Upper lobe of left lung (tissue), 6 donors: ENCODE results near the gene UGT1A6. TPM values are rescaled to one million over a fixed set of nuclear protein-coding genes. Genes with fewer than 3 reads are reported as not detected.

ENCODE experiments used
- ATAC-seq, 2 donors: fragments of 200-7000 bp; cut with Tn5 transposase; one replicate each; pipeline ENCODE4 v1.9.1; 2022; ENCODE audit warnings: mild to moderate bottlenecking in 2 of 2, moderate library complexity in 2 of 2; ENCODE audit not compliant: low FRiP score in 2 of 2
- DNase-seq, 2 donors: peaks; one replicate each; pipeline ENCODE4 v3.0.0-alpha.2; 2019 to 2020
- H3K27ac ChIP-seq, 4 donors: fragments of 200-600 bp; sonication (generic); one replicate each; pipeline ENCODE4 v1.5.1; 2016 to 2019
- H3K27me3 ChIP-seq, 4 donors: fragments of 200-600 bp; sonication (generic); one replicate each; pipeline ENCODE4 v1.5.1; 2017 to 2019
- H3K36me3 ChIP-seq, 4 donors: fragments of 200-600 bp; sonication (generic); one replicate each; pipeline ENCODE4 v1.5.1; 2016 to 2019
- H3K4me1 ChIP-seq, 4 donors: fragments of 200-600 bp; sonication (generic); one replicate each; pipeline ENCODE4 v1.5.1; 2018 to 2019
- H3K4me3 ChIP-seq, 4 donors: fragments of 200-600 bp; sonication (generic); one replicate each; pipeline ENCODE4 v1.5.1; 2017 to 2019; ENCODE audit warnings: mild to moderate bottlenecking in 2 of 4, moderate library complexity in 1 of 4
- H3K9me3 ChIP-seq, 4 donors: fragments of 200-600 bp; sonication (generic); one replicate each; pipeline ENCODE4 v1.5.1; 2018 to 2019
- EP300 ChIP-seq, 4 donors: sonication (generic); formaldehyde crosslinking; IDR thresholded peaks; one replicate each; pipeline ENCODE4 v1.5.1; 2017; ENCODE audit warnings: antibody characterized with exemption in 4 of 4, control low read depth in 2 of 4
- POLR2A ChIP-seq, 4 donors: fragments of 450-650 bp; IDR thresholded peaks; one replicate each; pipeline ENCODE4 v1.5.1; 2016 to 2017; ENCODE audit warnings: antibody characterized with exemption in 4 of 4, mild to moderate bottlenecking in 2 of 4
- POLR2AphosphoS5 ChIP-seq, 2 donors: sonication (generic); formaldehyde crosslinking; IDR thresholded peaks; one replicate each; pipeline ENCODE4 v1.5.1; 2017; ENCODE audit warnings: antibody characterized with exemption in 2 of 2
- WGBS, 2 donors: methylation state at CpG; one replicate each; pipeline ENCODE4 v1.1.5; 2017 to 2018; 5-methylcytosine and 5-hydroxymethylcytosine counted together
- total RNA-seq, 6 donors: library from RNA; depleted of rRNA in 4 of 6; stranded (reverse); fragments of >200 nt in 4 of 6; gene quantifications; one replicate each; pipeline versions ENCODE4 v1.1.0 to v1.2.1, GENCODE V29; 2016 to 2021
- TF ChIP-seq, protein P1 (sequence below), 6 experiments: fragments of 450-650 bp in 4 of 6; fragments of 200-600 bp in 2 of 6; sonication (generic) in 2 of 6; IDR thresholded peaks; one replicate each; pipeline ENCODE4 v1.5.1; 2016 to 2019; ENCODE audit warnings: antibody characterized with exemption in 6 of 6
- donor health status: DM: no; HTN: no; CAD: no; lungs with moderate emphysema.
- donor health status: DM: no; HTN: yes; CAD: no; lungs with severe emphysema.

The UGT1A6 gene
- total RNA-seq, 6 donors from 2014 or later = 0.15 to 5.0 (median 0.33) TPM; not detected in 1

DNA sequence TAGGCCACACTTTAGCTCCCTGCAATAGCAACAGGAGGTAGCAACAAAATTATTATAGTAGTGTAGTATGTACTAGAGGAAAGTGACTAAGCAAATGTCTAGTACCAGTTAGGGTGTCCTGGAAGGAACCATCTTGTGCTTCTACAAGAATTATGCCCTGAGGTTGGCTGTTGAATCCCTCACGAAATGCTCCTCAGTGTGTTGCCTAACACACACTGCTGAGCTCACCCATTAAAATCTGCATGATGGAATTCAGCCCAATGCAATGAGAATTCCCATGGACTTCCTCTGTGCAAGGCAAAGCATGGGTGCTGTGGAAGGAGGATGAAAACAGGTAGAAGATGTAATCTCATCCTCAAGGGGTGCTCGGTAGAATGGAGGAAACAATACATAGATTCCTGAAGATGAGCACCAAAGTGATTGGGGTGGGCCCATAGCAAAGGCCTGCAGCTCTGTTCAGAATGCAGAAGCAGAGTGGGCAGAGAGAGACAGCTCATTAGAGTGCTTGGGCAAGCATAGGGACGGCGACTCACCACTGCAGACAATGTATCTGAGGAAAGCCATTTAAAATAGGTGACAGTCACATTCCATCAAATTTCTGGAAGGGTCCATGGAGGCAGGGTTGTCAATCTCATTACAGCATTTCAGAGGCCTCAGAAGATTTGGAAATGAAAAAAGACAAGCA lies 12.2 kb upstream of the UGT1A6 start:
- no peak for DNase-seq
- Histone ChIP-seq H3K4me3 (no peak overlapping the region), H3K4me1 (no peaks in the 10 kb centered on the region), H3K9me3 (no peaks in the 10 kb centered on the region), H3K36me3 (no peaks in the 10 kb centered on the region), H3K27me3 (no peaks in the 10 kb centered on the region), H3K27ac (no peak overlapping the region)
- no peak for ATAC-seq
- WGBS, 2 donors = 82 to 93% methylated on average over 4 of the region's 4 CpGs
- no peak for TF ChIP-seq POLR2A (IDR thresholded peaks at IDR 0.05)
- TF ChIP-seq EP300 (IDR thresholded peaks at IDR 0.05) = no peak
- TF ChIP-seq, protein P1, sequence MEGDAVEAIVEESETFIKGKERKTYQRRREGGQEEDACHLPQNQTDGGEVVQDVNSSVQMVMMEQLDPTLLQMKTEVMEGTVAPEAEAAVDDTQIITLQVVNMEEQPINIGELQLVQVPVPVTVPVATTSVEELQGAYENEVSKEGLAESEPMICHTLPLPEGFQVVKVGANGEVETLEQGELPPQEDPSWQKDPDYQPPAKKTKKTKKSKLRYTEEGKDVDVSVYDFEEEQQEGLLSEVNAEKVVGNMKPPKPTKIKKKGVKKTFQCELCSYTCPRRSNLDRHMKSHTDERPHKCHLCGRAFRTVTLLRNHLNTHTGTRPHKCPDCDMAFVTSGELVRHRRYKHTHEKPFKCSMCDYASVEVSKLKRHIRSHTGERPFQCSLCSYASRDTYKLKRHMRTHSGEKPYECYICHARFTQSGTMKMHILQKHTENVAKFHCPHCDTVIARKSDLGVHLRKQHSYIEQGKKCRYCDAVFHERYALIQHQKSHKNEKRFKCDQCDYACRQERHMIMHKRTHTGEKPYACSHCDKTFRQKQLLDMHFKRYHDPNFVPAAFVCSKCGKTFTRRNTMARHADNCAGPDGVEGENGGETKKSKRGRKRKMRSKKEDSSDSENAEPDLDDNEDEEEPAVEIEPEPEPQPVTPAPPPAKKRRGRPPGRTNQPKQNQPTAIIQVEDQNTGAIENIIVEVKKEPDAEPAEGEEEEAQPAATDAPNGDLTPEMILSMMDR (IDR thresholded peaks at IDR 0.05) = no peak
- TF ChIP-seq POLR2AphosphoS5 (IDR thresholded peaks at IDR 0.05) = no peak

DNA sequence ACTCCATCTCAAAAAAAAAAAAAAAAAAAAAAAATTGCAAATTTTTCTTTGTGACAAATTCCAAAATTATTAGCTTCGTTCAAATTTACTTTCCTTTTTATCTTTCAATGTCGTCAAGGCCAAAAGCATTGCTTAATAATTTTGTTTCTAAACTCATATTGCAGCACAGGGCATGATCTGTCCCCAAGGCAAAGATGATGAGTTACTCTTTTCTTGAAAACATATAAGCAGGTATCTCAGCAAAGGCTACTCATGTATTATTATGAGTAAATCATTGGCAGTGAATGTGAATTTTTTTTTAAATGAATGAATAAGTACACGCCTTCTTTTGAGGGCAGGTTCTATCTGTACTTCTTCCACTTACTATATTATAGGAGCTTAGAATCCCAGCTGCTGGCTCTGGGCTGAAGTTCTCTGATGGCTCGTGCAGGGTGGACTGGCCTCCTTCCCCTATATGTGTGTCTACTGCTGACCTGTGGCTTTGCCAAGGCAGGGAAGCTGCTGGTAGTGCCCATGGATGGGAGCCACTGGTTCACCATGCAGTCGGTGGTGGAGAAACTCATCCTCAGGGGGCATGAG lies 11.1 kb upstream of the UGT1A6 start, which contains the start of gene UGT1A7:
UGT1A7 (plus strand) TSS at position 381 of the 579 bp plus-strand sequence; CDS start at position 418, 37 bp downstream.
- WGBS, 2 donors = 74 to 88% methylated on average over 4 to 5 of the region's 5 CpGs

DNA sequence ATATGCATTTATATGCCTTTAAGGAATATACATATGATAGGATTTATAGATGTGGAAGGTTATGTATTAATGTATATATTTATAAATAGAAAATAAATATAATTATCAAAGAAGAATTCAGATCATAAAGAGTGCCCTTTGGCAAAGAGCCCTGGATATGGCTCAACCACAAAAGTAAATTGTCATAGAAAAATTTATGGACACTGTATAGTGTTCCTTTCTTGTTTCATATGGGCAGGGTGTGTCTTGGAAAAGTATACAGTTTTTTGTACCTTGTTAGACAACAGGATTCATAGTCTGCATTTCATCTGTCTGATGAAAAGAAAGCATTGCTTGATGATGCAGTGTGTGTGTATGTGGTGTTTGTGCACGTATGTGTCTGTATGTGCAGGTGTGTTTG lies 8.1 kb upstream of the UGT1A6 start:
- DNase-seq (no peak), ATAC-seq (no peak)
- no peak overlapping the region for H3K4me3 ChIP-seq
- no peaks in the 10 kb centered on the region for H3K27me3 ChIP-seq
- no peaks in the 10 kb centered on the region for H3K4me1 ChIP-seq
- H3K36me3 ChIP-seq = no peaks in the 10 kb centered on the region
- no peaks in the 10 kb centered on the region for H3K9me3 ChIP-seq
- TF ChIP-seq POLR2A (IDR thresholded peaks at IDR 0.05) = no peak
- no peak for TF ChIP-seq EP300 (IDR thresholded peaks at IDR 0.05)
- TF ChIP-seq, protein P1 (IDR thresholded peaks at IDR 0.05) = no peak
- no peak for TF ChIP-seq POLR2AphosphoS5 (IDR thresholded peaks at IDR 0.05)
- no peak overlapping the region for H3K27ac ChIP-seq
- WGBS, 2 donors = 75 to 78% methylated on average over 1 of the region's 1 CpG

More for the DNA sequence above, 11.1 kb upstream of the UGT1A6 start, which contains the start of gene UGT1A7:
- H3K9me3 ChIP-seq = no peaks in the 10 kb centered on the region
- no peak for ATAC-seq
- TF ChIP-seq POLR2A (IDR thresholded peaks at IDR 0.05) = no peak
- TF ChIP-seq EP300 (IDR thresholded peaks at IDR 0.05) = no peak
- no peak for TF ChIP-seq POLR2AphosphoS5 (IDR thresholded peaks at IDR 0.05)
- TF ChIP-seq, protein P1 (IDR thresholded peaks at IDR 0.05) = no peak
- no peaks in the 10 kb centered on the region for H3K36me3 ChIP-seq
- no peaks in the 10 kb centered on the region for H3K27me3 ChIP-seq
- no peak within 1 kb of the TSS for H3K4me3 ChIP-seq
- no peak for DNase-seq
- no peak within 1 kb of the TSS for H3K27ac ChIP-seq
- no peaks in the 10 kb centered on the region for H3K4me1 ChIP-seq

DNA sequence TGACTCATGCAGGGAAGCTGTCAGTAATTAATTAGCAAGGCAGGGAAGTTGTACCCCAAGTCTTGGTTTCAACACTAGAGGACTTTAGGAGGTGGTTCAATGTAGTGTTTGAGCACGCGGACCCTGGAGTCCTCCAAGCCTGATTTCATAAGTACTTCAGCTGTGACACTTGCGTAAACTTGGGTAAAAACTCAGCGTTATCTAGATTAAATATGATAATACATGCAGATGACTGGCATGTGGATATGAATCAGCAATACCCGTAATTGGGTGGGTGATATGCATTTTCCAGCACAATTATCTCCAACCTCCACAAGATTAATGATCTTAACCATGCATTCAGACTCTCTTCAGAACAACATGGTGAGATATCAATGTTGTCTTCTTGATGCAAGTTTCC lies 5.8 kb upstream of the UGT1A6 start:
- no peak for TF ChIP-seq POLR2AphosphoS5 (IDR thresholded peaks at IDR 0.05)
- TF ChIP-seq, protein P1 (IDR thresholded peaks at IDR 0.05) = no peak
- TF ChIP-seq EP300 (IDR thresholded peaks at IDR 0.05) = no peak
- no peak for TF ChIP-seq POLR2A (IDR thresholded peaks at IDR 0.05)
- no peak overlapping the region for H3K27ac ChIP-seq
- H3K36me3 ChIP-seq = no peaks in the 10 kb centered on the region
- no peak for ATAC-seq
- H3K27me3 ChIP-seq = no peaks in the 10 kb centered on the region
- no peak for DNase-seq
- H3K9me3 ChIP-seq = no peaks in the 10 kb centered on the region
- WGBS, 2 donors = 72 to 78% methylated on average over 5 of the region's 5 CpGs
- no peak overlapping the region for H3K4me3 ChIP-seq
- H3K4me1 ChIP-seq = no peaks in the 10 kb centered on the region
